ENCODE measurements around the gene CTAG1B.

CTAG1B gene

DNA sequence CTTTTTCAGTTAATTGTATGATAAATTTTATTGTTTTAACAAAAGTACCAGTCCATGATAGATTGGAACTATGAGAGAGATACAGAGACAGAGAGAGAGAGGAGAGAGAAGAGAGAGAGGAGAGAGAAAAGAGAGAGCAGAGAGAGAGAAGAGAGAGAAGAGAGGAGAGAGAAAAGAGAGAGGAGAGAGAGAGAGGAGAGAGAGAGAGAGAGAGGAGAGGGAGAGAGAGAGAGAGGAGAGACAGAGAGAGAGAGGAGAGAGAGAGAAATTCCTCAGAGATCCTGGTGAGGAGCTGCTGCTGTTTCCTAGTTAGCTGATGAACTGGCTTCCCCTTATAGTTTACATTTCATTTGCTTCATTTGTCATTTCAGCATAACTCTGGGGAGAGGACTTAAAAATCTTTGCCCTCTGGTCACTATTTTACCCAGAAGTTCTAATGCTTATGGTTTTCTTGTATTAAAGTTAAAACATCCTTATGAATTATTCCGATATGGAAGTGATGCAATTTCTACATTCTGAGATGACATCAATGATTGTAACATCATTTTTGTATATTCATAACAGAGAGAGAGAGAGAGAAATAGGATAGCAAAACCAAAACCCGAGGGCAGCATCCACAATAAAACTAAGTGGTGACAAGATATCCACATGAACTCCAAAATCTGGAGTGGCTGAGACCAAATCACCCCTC is 23.4 kb downstream of the CTAG1B start:
- H3K27ac ChIP-seq (ENCODE audit: low read depth, low read length) = no peak overlapping the region
- no peak overlapping the region for H3K4me2 ChIP-seq (ENCODE audit: low read depth, low read length, poor library complexity, severe bottlenecking)
- no peaks in the 10 kb centered on the region for H3K9me3 ChIP-seq (ENCODE audit: insufficient read depth, low read length)
- H3K36me3 ChIP-seq (ENCODE audit: low read length) = no peaks in the 10 kb centered on the region
- no peak for TF ChIP-seq EZH2phosphoT487 (conservative IDR thresholded peaks at IDR 0.05; ENCODE audit: low read length)
- TF ChIP-seq, protein P1, sequence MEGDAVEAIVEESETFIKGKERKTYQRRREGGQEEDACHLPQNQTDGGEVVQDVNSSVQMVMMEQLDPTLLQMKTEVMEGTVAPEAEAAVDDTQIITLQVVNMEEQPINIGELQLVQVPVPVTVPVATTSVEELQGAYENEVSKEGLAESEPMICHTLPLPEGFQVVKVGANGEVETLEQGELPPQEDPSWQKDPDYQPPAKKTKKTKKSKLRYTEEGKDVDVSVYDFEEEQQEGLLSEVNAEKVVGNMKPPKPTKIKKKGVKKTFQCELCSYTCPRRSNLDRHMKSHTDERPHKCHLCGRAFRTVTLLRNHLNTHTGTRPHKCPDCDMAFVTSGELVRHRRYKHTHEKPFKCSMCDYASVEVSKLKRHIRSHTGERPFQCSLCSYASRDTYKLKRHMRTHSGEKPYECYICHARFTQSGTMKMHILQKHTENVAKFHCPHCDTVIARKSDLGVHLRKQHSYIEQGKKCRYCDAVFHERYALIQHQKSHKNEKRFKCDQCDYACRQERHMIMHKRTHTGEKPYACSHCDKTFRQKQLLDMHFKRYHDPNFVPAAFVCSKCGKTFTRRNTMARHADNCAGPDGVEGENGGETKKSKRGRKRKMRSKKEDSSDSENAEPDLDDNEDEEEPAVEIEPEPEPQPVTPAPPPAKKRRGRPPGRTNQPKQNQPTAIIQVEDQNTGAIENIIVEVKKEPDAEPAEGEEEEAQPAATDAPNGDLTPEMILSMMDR (IDR thresholded peaks at IDR 0.05; ENCODE audit: insufficient read depth, low read length, poor library complexity, severe bottlenecking) = no peak
- H3K9me2 ChIP-seq (replicated peaks; ENCODE audit: insufficient read depth, low read length) = no peaks in the 10 kb centered on the region
- H3K27me3 ChIP-seq (ENCODE audit: low read length) = no peaks in the 10 kb centered on the region
- H3K79me2 ChIP-seq (ENCODE audit: insufficient read depth, low read length) = no peaks in the 10 kb centered on the region
- H3K9ac ChIP-seq (ENCODE audit: low read length) = no peak overlapping the region
- no peak overlapping the region for H3K4me3 ChIP-seq (ENCODE audit: insufficient read depth, low read length, poor library complexity, severe bottlenecking)
- H2AFZ ChIP-seq (ENCODE audit: low read depth, low read length, severe bottlenecking) = no peak overlapping the region
- H3F3A ChIP-seq (ENCODE audit: insufficient read depth) = no peaks in the 10 kb centered on the region
- no peaks in the 10 kb centered on the region for H4K20me1 ChIP-seq (ENCODE audit: low read depth, low read length)

DNA sequence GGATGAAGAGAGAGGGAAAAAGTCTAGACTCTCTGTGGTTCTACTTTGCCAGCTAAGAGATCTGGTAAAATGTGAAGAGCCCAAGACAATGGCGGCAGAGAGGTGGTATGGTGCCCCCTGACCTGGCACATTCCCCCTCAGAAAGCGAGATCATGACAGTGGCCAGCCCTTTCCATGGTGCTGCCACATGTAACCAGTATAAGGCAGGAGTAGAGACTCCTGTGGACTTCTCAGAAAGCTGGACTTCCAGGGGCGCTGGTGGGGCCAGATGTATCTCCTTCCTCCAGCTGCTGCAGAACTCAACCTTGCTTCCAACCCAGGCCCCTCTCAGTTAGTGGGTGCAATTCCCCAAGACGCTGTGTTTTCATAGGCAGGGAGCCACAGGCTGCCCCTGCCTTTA is 24.6 kb downstream of the CTAG1B start:
- no peaks in the 10 kb centered on the region for H3K36me3 ChIP-seq (ENCODE audit: low read length)
- no peak overlapping the region for H2AFZ ChIP-seq (ENCODE audit: low read depth, low read length, severe bottlenecking)
- no peak overlapping the region for H3K4me3 ChIP-seq (ENCODE audit: insufficient read depth, low read length, poor library complexity, severe bottlenecking)
- no peak overlapping the region for H3K4me2 ChIP-seq (ENCODE audit: low read depth, low read length, poor library complexity, severe bottlenecking)
- H3K9ac ChIP-seq (ENCODE audit: low read length) = no peak overlapping the region
- no peaks in the 10 kb centered on the region for H3K9me2 ChIP-seq (replicated peaks; ENCODE audit: insufficient read depth, low read length)
- H3K27me3 ChIP-seq (ENCODE audit: low read length) = no peaks in the 10 kb centered on the region
- no peak overlapping the region for H3K27ac ChIP-seq (ENCODE audit: low read depth, low read length)
- H3F3A ChIP-seq (ENCODE audit: insufficient read depth) = no peaks in the 10 kb centered on the region
- no peaks in the 10 kb centered on the region for H3K79me2 ChIP-seq (ENCODE audit: insufficient read depth, low read length)
- no peaks in the 10 kb centered on the region for H3K9me3 ChIP-seq (ENCODE audit: insufficient read depth, low read length)
- no peak for TF ChIP-seq EZH2phosphoT487 (conservative IDR thresholded peaks at IDR 0.05; ENCODE audit: low read length)
- TF ChIP-seq, protein P1 (IDR thresholded peaks at IDR 0.05; ENCODE audit: insufficient read depth, low read length, poor library complexity, severe bottlenecking) = no peak
- H4K20me1 ChIP-seq (ENCODE audit: low read depth, low read length) = no peaks in the 10 kb centered on the region

GRCh38 chrX:154593201-154593600 is 25.9 kb downstream of the CTAG1B start:
- Histone ChIP-seq H2AFZ (ENCODE audit: low read depth, low read length, severe bottlenecking) (no peak overlapping the region), H3K4me2 (ENCODE audit: low read depth, low read length, poor library complexity, severe bottlenecking) (no peak overlapping the region), H3K9ac (ENCODE audit: low read length) (no peak overlapping the region), H3K27me3 (ENCODE audit: low read length) (no peaks in the 10 kb centered on the region), H3K9me2 (replicated peaks; ENCODE audit: insufficient read depth, low read length) (no peaks in the 10 kb centered on the region), H3F3A (ENCODE audit: insufficient read depth) (no peaks in the 10 kb centered on the region), H3K79me2 (ENCODE audit: insufficient read depth, low read length) (no peaks in the 10 kb centered on the region), H4K20me1 (ENCODE audit: low read depth, low read length) (no peaks in the 10 kb centered on the region), H3K9me3 (ENCODE audit: insufficient read depth, low read length) (no peaks in the 10 kb centered on the region), H3K27ac (ENCODE audit: low read depth, low read length) (no peak overlapping the region), H3K36me3 (ENCODE audit: low read length) (no peaks in the 10 kb centered on the region), H3K4me3 (ENCODE audit: insufficient read depth, low read length, poor library complexity, severe bottlenecking) (no peak overlapping the region)
- TF ChIP-seq, protein P1 (IDR thresholded peaks at IDR 0.05; ENCODE audit: insufficient read depth, low read length, poor library complexity, severe bottlenecking) = no peak
- TF ChIP-seq EZH2phosphoT487 (conservative IDR thresholded peaks at IDR 0.05; ENCODE audit: low read length) = no peak

All from SU-DHL-6 (cell line).